ENCODE results near the gene YAP1.

- TF ChIP-seq EZH2 (IDR thresholded peaks at IDR 0.05; ENCODE audit: low read length, missing control alignments) (no peak), CTCF (conservative IDR thresholded peaks at IDR 0.05 in 1 of 2, IDR thresholded peaks at IDR 0.05 in 1 of 2; ENCODE audit: low read depth in 1 of 2, low read length in 2 of 2) (no peak)
These were observed 77.3 kb downstream of the YAP1 start for GRCh38 chr11:102187416-102188151.
